Stimulated activated CD4-positive, alpha-beta T cell treated with anti-CD3 and anti-CD28 coated beads, Interleukin-15, amount 100 ng/mL, for 24 hours (primary cell): ENCODE measurements around the gene LRIG3.
"Not testable (repeated sequence)": the region's sequence is repeated elsewhere in the genome, so short reads cannot be mapped to it uniquely, and the experiment has no call there.

Source experiments
- DNase-seq: peaks from one replicate; pipeline ENCODE4 v3.0.0-alpha.2; 2020

LRIG3 gene

GRCh38 chr12:58920102-58920960, at the start of gene LRIG3:
Gene LRIG3, minus strand, starts transcription at chr12:58920504. Its CDS starts 269 bp downstream, at chr12:58920235.
- DNase-seq: peak; percentile 44

- DNase-seq: no peak
Observed at GRCh38 chr12:58969237-58969636, 48.9 kb upstream of the LRIG3 start.

GRCh38 chr12:58967561-58967960, 47.3 kb upstream of the LRIG3 start:
- no peak for DNase-seq

GRCh38 chr12:58966939-58967338, 46.6 kb upstream of the LRIG3 start:
- no peak for DNase-seq

- no peak for DNase-seq
Observed at GRCh38 chr12:58965568-58965967, 45.3 kb upstream of the LRIG3 start.

GRCh38 chr12:58963844-58964243, 43.5 kb upstream of the LRIG3 start:
- DNase-seq: no peak

- DNase-seq: no peak
Observed at GRCh38 chr12:58961906-58962305, 41.6 kb upstream of the LRIG3 start.

GRCh38 chr12:58961166-58961565, 40.9 kb upstream of the LRIG3 start:
- DNase-seq: no peak

GRCh38 chr12:58959639-58960300, 39.5 kb upstream of the LRIG3 start:
- DNase-seq: no peak

- no peak for DNase-seq
Observed at GRCh38 chr12:58957298-58957697, 37.0 kb upstream of the LRIG3 start.

- no peak for DNase-seq
Observed at GRCh38 chr12:58955849-58956248, 35.5 kb upstream of the LRIG3 start.

GRCh38 chr12:58954002-58954401, 33.7 kb upstream of the LRIG3 start:
- no peak for DNase-seq

- DNase-seq: no peak
Observed at GRCh38 chr12:58950739-58951100, 30.4 kb upstream of the LRIG3 start.

- DNase-seq: not testable (repeated sequence)
Observed at GRCh38 chr12:58949954-58950738, 29.8 kb upstream of the LRIG3 start.

GRCh38 chr12:58943079-58943478, 22.8 kb upstream of the LRIG3 start:
- no peak for DNase-seq

- no peak for DNase-seq
Observed at GRCh38 chr12:58942345-58942744, 22.0 kb upstream of the LRIG3 start.

- no peak for DNase-seq
Observed at GRCh38 chr12:58939399-58940100, 19.2 kb upstream of the LRIG3 start.

- DNase-seq: no peak
Observed at GRCh38 chr12:58938440-58938839, 18.1 kb upstream of the LRIG3 start.

- DNase-seq: no peak
Observed at GRCh38 chr12:58934528-58934927, 14.2 kb upstream of the LRIG3 start.

- DNase-seq: no peak
Observed at GRCh38 chr12:58932806-58933681, 12.7 kb upstream of the LRIG3 start.

- DNase-seq: no peak
Observed at GRCh38 chr12:58931518-58931917, 11.2 kb upstream of the LRIG3 start.

GRCh38 chr12:58930770-58931324, 10.5 kb upstream of the LRIG3 start:
- DNase-seq: no peak
